ENCODE data around the gene IFT43. TPM values are rescaled to one million over a fixed set of nuclear protein-coding genes. Genes with fewer than 3 reads are reported as not detected.

The IFT43 gene
- total RNA-seq, 1 experiment from 2014 or later = 18.6 TPM

DNA sequence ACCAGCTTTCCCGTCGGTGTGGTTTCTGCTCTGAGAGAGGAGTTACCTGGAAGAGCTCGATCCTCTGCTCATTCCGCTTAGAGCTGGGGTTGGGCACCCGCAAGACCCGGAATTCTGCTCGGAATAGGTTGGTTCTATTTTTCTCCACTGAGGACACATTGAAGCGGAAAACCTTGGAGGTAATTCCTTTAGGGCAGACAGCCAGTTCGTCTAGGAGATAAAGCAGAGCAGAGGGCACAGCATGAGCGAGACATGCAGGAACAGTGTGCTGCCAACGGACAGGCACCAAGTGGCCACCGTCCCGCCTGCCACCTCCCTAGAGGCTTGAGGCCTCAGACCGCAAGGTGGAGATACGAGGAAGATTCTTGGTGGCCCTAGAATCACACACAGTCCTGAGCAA is 14.1 kb upstream of the IFT43 start:
- Histone ChIP-seq H3T11ph (ENCODE audit: low read length) (no peak overlapping the region), H2BK120ac (ENCODE audit: low read depth, low read length, poor library complexity, severe bottlenecking) (no peak overlapping the region), H3K9me3 (ENCODE audit: control insufficient read depth, low read depth, low read length) (no peaks in the 10 kb centered on the region), H3K9ac (ENCODE audit: extremely low read depth, insufficient read length, low read length) (no peak overlapping the region), H4K91ac (ENCODE audit: insufficient read length, low read depth, low read length) (no peak overlapping the region), H3K4ac (ENCODE audit: low read depth, low read length) (no peak overlapping the region), H3K18ac (ENCODE audit: insufficient read length, low read depth, low read length) (no peak overlapping the region), H3K27me3 (ENCODE audit: insufficient read depth, low read length) (no peaks in the 10 kb centered on the region), H2BK12ac (ENCODE audit: insufficient read length, low read depth, low read length) (no peak overlapping the region), H4K20me1 (ENCODE audit: control insufficient read depth, insufficient read depth, insufficient read length) (no peaks in the 10 kb centered on the region), H3K23me2 (ENCODE audit: insufficient read length, low read depth, low read length, poor library complexity, severe bottlenecking) (no peaks in the 10 kb centered on the region), H2BK20ac (ENCODE audit: low read depth, low read length, poor library complexity, severe bottlenecking) (no peak overlapping the region), H3K14ac (ENCODE audit: insufficient read depth, low read length) (no peak overlapping the region; the same call in 1 of the 2 replicates), H3K27ac (ENCODE audit: insufficient read length, low read depth, low read length) (no peak overlapping the region), H3K23ac (ENCODE audit: insufficient read length, low read depth, low read length) (no peak overlapping the region), H3K79me1 (ENCODE audit: insufficient read depth, low read depth, low read length, poor library complexity, severe bottlenecking) (no peaks in the 10 kb centered on the region), H3K4me1 (ENCODE audit: insufficient read depth, low read length) (peaks cover 5% of the 10 kb centered on the region; the same call in 1 of the 2 replicates), H3K4me2 (ENCODE audit: insufficient read depth, insufficient read length, low read length) (no peak overlapping the region), H2AFZ (ENCODE audit: low read length) (no peak overlapping the region), H4K5ac (ENCODE audit: insufficient read length, low read depth, low read length) (no peak overlapping the region), H2BK15ac (ENCODE audit: low read depth, low read length) (no peak overlapping the region), H4K8ac (replicated peaks; ENCODE audit: insufficient read length, low read depth, low read length) (no peak overlapping the region), H3K56ac (ENCODE audit: insufficient read length, low read depth, low read length) (no peak overlapping the region), H2BK5ac (ENCODE audit: insufficient read length, low read length) (no peak overlapping the region), H3K79me2 (ENCODE audit: insufficient read depth, low read length) (no peaks in the 10 kb centered on the region), H2AK5ac (ENCODE audit: insufficient read length, low read length) (no peak overlapping the region)
- DNase-seq = no peak
- Mint-ChIP-seq H3K27ac (no peak overlapping the region; a peak in 1 of 7 replicates), H3K27me3 (ENCODE audit: low read depth) (no peaks in the 10 kb centered on the region), H3K4me1 (peaks cover 10 to 14% of the 10 kb centered on the region in 2 experiments), H3K4me3 (no peak overlapping the region), H3K36me3 (ENCODE audit: insufficient read depth in 1 of 3, low read depth in 3 of 3) (no peaks in the 10 kb centered on the region), H3K9me3 (no peaks in the 10 kb centered on the region)
- TF ChIP-seq, protein P1, sequence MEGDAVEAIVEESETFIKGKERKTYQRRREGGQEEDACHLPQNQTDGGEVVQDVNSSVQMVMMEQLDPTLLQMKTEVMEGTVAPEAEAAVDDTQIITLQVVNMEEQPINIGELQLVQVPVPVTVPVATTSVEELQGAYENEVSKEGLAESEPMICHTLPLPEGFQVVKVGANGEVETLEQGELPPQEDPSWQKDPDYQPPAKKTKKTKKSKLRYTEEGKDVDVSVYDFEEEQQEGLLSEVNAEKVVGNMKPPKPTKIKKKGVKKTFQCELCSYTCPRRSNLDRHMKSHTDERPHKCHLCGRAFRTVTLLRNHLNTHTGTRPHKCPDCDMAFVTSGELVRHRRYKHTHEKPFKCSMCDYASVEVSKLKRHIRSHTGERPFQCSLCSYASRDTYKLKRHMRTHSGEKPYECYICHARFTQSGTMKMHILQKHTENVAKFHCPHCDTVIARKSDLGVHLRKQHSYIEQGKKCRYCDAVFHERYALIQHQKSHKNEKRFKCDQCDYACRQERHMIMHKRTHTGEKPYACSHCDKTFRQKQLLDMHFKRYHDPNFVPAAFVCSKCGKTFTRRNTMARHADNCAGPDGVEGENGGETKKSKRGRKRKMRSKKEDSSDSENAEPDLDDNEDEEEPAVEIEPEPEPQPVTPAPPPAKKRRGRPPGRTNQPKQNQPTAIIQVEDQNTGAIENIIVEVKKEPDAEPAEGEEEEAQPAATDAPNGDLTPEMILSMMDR (conservative IDR thresholded peaks at IDR 0.05) = no peak
- no CpG with 5 or more reads among the region's 15 CpGs for WGBS (ENCODE audit: extremely low coverage, insufficient read length, low lambda C conversion rate)
